ENCODE data around the gene MS4A4A.

GRCh38 chr11:60301178-60301577 is 20.7 kb downstream of the MS4A4A start:
- TF ChIP-seq MAX (IDR thresholded peaks at IDR 0.05) (no peak), SUZ12 (IDR thresholded peaks at IDR 0.05; ENCODE audit: low read length) (no peak), ATF3 (IDR thresholded peaks at IDR 0.05; ENCODE audit: insufficient read depth, low read depth, low read length) (no peak), JUND (IDR thresholded peaks at IDR 0.05; ENCODE audit: low read length) (no peak), EZH2 (IDR thresholded peaks at IDR 0.05; ENCODE audit: low read depth, low read length, severe bottlenecking) (no peak), SIN3A (conservative IDR thresholded peaks at IDR 0.05 in 1 of 2, IDR thresholded peaks at IDR 0.05 in 1 of 2; ENCODE audit: low read depth in 1 of 2, low read length in 2 of 2) (no peak), CHD2 (IDR thresholded peaks at IDR 0.05; ENCODE audit: low read length) (no peak), CTCF (IDR thresholded peaks at IDR 0.05; ENCODE audit: control extremely low read depth in 1 of 3, insufficient read depth in 1 of 3, low read depth in 1 of 3, low read length in 3 of 3) (no peak), POLR2A (IDR thresholded peaks at IDR 0.05; ENCODE audit: control extremely low read depth in 1 of 2, low read depth in 2 of 2, low read length in 2 of 2) (no peak), SP1 (IDR thresholded peaks at IDR 0.05; ENCODE audit: low read depth, low read length) (no peak), POLR2AphosphoS5 (IDR thresholded peaks at IDR 0.05; ENCODE audit: low read depth, low read length) (no peak), SIRT6 (IDR thresholded peaks at IDR 0.05; ENCODE audit: low read length) (no peak)
